DMS 273 (cell line): Measurements from ENCODE around the gene ZIM2.
A peak's percentile ranks its signal among the peaks of the same experiment; 100 is the strongest.

Experiments used
- DNase-seq: peaks from one replicate; lab custom pipeline; 2025; ENCODE audit not compliant: unreplicated experiment; lab: John Stamatoyannopoulos, UW

ZIM2 gene

GRCh38 chr19:56811480-56811879 lies 29.0 kb downstream of the ZIM2 start:
- DNase-seq: no peak

GRCh38 chr19:56810260-56810659 lies 30.3 kb downstream of the ZIM2 start:
- no peak for DNase-seq

- no peak for DNase-seq
These were observed 31.7 kb downstream of the ZIM2 start for GRCh38 chr19:56808717-56809392.

GRCh38 chr19:56806639-56807038 lies 33.9 kb downstream of the ZIM2 start:
- no peak for DNase-seq

- DNase-seq: no peak
These were observed 62.2 kb downstream of the ZIM2 start for GRCh38 chr19:56778351-56778750.

GRCh38 chr19:56769650-56770049 lies 70.9 kb downstream of the ZIM2 start:
- no peak for DNase-seq

- DNase-seq: peak; percentile 78
These were observed 75.4 kb downstream of the ZIM2 start for GRCh38 chr19:56765137-56765536.

GRCh38 chr19:56764196-56764695 lies 76.3 kb downstream of the ZIM2 start:
- DNase-seq: no peak

- no peak for DNase-seq
These were observed 79.7 kb downstream of the ZIM2 start for GRCh38 chr19:56760842-56761241.

GRCh38 chr19:56759531-56759930 lies 81.0 kb downstream of the ZIM2 start:
- no peak for DNase-seq

GRCh38 chr19:56751078-56751489 lies 89.4 kb downstream of the ZIM2 start:
- DNase-seq: peak; percentile 41

GRCh38 chr19:56750658-56751057 lies 89.9 kb downstream of the ZIM2 start:
- DNase-seq: no peak

GRCh38 chr19:56748378-56748777 lies 92.1 kb downstream of the ZIM2 start:
- DNase-seq: peak; percentile 64

- DNase-seq: no peak
These were observed 94.2 kb downstream of the ZIM2 start for GRCh38 chr19:56746367-56746766.

GRCh38 chr19:56740501-56740900 lies 100.0 kb downstream of the ZIM2 start:
- no peak for DNase-seq

GRCh38 chr19:56736571-56736970 lies 104.0 kb downstream of the ZIM2 start:
- DNase-seq: no peak

GRCh38 chr19:56732976-56733375 lies 107.5 kb downstream of the ZIM2 start:
- peak; percentile 17 for DNase-seq

GRCh38 chr19:56727677-56728076 lies 112.8 kb downstream of the ZIM2 start:
- peak; percentile 10 for DNase-seq

GRCh38 chr19:56725829-56726424 lies 114.6 kb downstream of the ZIM2 start:
- peak; percentile 48 for DNase-seq
